ENCODE data around the gene CCDC86.

CCDC86 gene

DNA sequence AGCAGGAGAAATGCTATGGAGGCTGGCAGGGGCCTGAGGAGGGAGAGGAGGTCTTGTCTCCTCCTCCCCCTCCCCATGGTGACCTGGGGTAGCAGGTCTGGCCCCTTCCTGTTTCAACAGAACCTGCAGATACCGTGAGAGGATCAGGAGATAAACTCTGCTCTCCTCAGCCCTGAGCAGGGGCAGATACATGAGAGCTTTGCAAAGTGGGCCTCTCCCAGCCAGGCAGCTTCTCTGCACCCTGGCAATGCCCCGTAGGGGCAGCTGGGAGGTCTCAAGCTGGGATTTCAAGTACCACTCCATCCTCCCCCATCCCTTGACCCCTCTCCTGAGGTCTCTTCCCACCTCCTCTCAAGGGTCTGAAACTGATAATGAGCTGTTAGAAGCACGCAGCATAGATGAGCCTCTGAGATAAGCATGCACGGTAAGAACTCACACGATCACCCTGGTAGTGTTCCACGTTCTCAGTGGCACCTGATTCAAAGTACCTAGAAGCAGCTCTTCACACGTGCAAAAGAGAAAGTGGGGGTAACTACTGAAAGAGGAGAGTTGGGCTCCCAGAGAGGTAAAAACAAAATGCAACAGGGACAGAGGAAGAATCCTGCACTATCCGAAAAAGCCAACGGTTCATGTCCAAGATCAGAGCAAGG, 4.9 kb upstream of the CCDC86 start:
- Histone ChIP-seq H3K27ac (ENCODE audit: low read length, poor library complexity, severe bottlenecking) (no peak overlapping the region), H3K9me3 (ENCODE audit: control insufficient read depth, low read length) (no peaks in the 10 kb centered on the region), H3K18ac (ENCODE audit: low read depth in 1 of 2, low read length in 2 of 2) (no peak overlapping the region), H3K23ac (ENCODE audit: low read length in 2 of 2) (no peak overlapping the region), H3K4me3 (ENCODE audit: insufficient read depth in 1 of 2, low read depth in 1 of 2, low read length in 2 of 2) (no peak overlapping the region), H2BK120ac (ENCODE audit: low read depth, low read length) (no peak overlapping the region), H2BK12ac (ENCODE audit: low read length in 2 of 2) (no peak overlapping the region), H3K36me3 (ENCODE audit: control insufficient read depth in 1 of 2, insufficient read depth in 2 of 2, low read depth in 1 of 2, low read length in 2 of 2) (no peaks in the 10 kb centered on the region), H3K79me1 (replicated peaks; ENCODE audit: low read length, poor library complexity, severe bottlenecking) (no peaks in the 10 kb centered on the region), H2BK15ac (ENCODE audit: low read depth, poor library complexity, severe bottlenecking) (no peak overlapping the region), H2AK5ac (ENCODE audit: low read length, severe bottlenecking) (no peak overlapping the region), H4K91ac (ENCODE audit: low read length) (no peak overlapping the region), H3K4me2 (ENCODE audit: low read length, poor library complexity, severe bottlenecking) (no peak overlapping the region), H2AFZ (ENCODE audit: low read depth, low read length) (no peak overlapping the region), H3K9ac (ENCODE audit: low read length) (no peak overlapping the region), H3K27me3 (ENCODE audit: control insufficient read depth in 1 of 2, insufficient read depth in 1 of 2, low read length in 2 of 2) (no peaks in the 10 kb centered on the region), H3K4me1 (ENCODE audit: control insufficient read depth, insufficient read depth, low read depth, low read length) (peaks cover 19% of the 10 kb centered on the region), H2BK5ac (ENCODE audit: low read depth, low read length, poor library complexity, severe bottlenecking) (no peak overlapping the region), H4K8ac (ENCODE audit: low read length) (no peak overlapping the region), H3K4ac (ENCODE audit: low read depth in 1 of 2, low read length in 2 of 2) (no peak overlapping the region), H3K14ac (ENCODE audit: low read length in 2 of 2) (no peak overlapping the region)
- DNase-seq = no peak
- 51% methylated on average over 9 of the region's 9 CpGs for WGBS

DNA sequence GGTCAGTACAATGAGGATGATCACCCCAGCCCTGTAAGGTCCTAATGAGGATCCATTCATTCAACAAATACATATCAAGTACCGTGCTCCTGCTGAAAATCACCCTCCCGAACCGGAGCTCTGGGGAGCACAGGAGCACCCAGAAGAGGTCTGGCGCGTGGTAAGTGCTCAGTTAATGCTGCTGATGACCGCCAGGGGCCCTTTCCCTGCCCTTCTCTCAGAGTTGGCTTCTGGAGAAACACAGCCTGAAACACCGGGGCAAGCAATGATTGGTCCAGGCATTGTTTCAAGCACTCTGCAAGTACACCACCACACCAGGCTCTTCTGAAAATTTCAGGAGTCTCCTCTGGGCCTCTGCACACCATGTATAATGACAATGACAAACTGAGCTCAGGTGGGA, 3.8 kb upstream of the CCDC86 start:
- Histone ChIP-seq H3K27me3 (ENCODE audit: control insufficient read depth in 1 of 2, insufficient read depth in 1 of 2, low read length in 2 of 2) (no peaks in the 10 kb centered on the region), H2BK12ac (ENCODE audit: low read length in 2 of 2) (no peak overlapping the region), H2AK5ac (ENCODE audit: low read length, severe bottlenecking) (peak overlapping the region; percentile 35), H4K91ac (ENCODE audit: low read length) (peak overlapping the region; percentile 35), H2AFZ (ENCODE audit: low read depth, low read length) (no peak overlapping the region), H2BK120ac (ENCODE audit: low read depth, low read length) (peak overlapping the region; percentile 29), H3K79me1 (replicated peaks; ENCODE audit: low read length, poor library complexity, severe bottlenecking) (peaks cover 1% of the 10 kb centered on the region), H3K27ac (ENCODE audit: low read length, poor library complexity, severe bottlenecking) (no peak overlapping the region), H3K4ac (ENCODE audit: low read depth in 1 of 2, low read length in 2 of 2) (no peak overlapping the region), H2BK5ac (ENCODE audit: low read depth, low read length, poor library complexity, severe bottlenecking) (no peak overlapping the region), H3K23ac (ENCODE audit: low read length in 2 of 2) (no peak overlapping the region), H3K9me3 (ENCODE audit: control insufficient read depth, low read length) (no peaks in the 10 kb centered on the region), H3K18ac (ENCODE audit: low read depth in 1 of 2, low read length in 2 of 2) (no peak overlapping the region), H3K4me3 (ENCODE audit: insufficient read depth in 1 of 2, low read depth in 1 of 2, low read length in 2 of 2) (no peak overlapping the region), H3K9ac (ENCODE audit: low read length) (no peak overlapping the region), H3K36me3 (ENCODE audit: control insufficient read depth in 1 of 2, insufficient read depth in 2 of 2, low read depth in 1 of 2, low read length in 2 of 2) (no peaks in the 10 kb centered on the region), H3K4me2 (ENCODE audit: low read length, poor library complexity, severe bottlenecking) (no peak overlapping the region), H2BK15ac (ENCODE audit: low read depth, poor library complexity, severe bottlenecking) (peak overlapping the region; percentile 9), H3K4me1 (ENCODE audit: control insufficient read depth, insufficient read depth, low read depth, low read length) (peaks cover 18% of the 10 kb centered on the region), H3K14ac (ENCODE audit: low read length in 2 of 2) (no peak overlapping the region), H4K8ac (ENCODE audit: low read length) (no peak overlapping the region)
- WGBS = 63% methylated on average over 6 of the region's 7 CpGs
- peak; percentile 48 for DNase-seq

DNA sequence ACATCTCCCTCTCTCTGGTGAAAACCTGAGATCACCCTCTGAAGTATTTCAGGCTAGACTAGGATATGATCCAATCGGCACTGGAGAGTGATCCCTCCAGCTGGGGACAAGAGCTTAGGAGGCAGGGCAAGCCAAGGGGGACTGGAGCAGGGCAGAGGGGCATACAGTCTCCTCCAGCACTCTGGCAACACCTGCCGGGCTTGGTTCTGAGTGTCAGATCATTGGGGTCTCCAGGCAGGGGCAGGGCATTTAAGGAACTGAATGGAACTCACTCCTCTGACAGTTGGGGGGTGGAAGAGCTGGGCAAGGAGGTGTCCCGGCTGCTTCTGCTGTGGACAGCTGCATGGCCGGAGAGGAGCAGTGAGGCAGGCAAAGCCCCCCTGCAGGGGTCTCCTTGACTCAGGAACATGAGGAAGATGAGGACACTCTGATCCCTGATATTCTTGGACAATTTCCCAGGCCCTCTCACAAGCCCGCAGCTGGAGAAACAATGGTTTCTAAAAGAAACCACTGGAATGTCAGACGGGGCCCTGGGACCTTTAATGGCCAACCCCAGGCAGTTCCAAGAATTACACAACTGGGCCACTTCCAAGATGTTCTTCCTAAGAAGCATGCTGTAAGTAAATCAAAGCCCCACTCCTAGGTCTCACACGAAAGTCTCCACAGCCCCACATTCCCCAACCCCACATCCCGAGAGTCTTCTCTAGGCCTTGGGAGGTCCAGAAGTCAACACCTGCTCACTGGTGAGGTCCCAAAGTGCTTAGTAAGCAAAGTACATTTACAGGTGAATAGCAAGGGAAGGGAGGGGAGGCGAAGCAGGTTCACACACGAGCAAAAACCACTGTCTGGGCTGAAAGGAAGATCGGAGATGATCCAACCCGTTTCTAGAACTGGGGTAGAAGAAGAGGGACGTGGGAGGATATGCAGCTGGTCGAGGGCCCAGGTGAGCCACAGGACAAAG, 1.2 kb upstream of the CCDC86 start:
- WGBS = 66% methylated on average over 11 of the region's 14 CpGs
- Histone ChIP-seq H3K4me1 (ENCODE audit: control insufficient read depth, insufficient read depth, low read depth, low read length) (peaks cover 38% of the 10 kb centered on the region), H4K91ac (ENCODE audit: low read length) (peak overlapping the region; percentile 87), H4K8ac (ENCODE audit: low read length) (peak overlapping the region; percentile 85), H2BK15ac (ENCODE audit: low read depth, poor library complexity, severe bottlenecking) (peak overlapping the region; percentile 39), H2BK12ac (ENCODE audit: low read length in 2 of 2) (peak overlapping the region; percentile 15 to 23), H3K27me3 (ENCODE audit: control insufficient read depth in 1 of 2, insufficient read depth in 1 of 2, low read length in 2 of 2) (no peaks in the 10 kb centered on the region), H3K79me1 (replicated peaks; ENCODE audit: low read length, poor library complexity, severe bottlenecking) (peaks cover 8% of the 10 kb centered on the region), H2AK5ac (ENCODE audit: low read length, severe bottlenecking) (peak overlapping the region; percentile 15), H3K9ac (ENCODE audit: low read length) (peak overlapping the region; percentile 75), H3K14ac (ENCODE audit: low read length in 2 of 2) (no peak overlapping the region), H3K36me3 (ENCODE audit: control insufficient read depth in 1 of 2, insufficient read depth in 2 of 2, low read depth in 1 of 2, low read length in 2 of 2) (peaks cover 4 to 7% of the 10 kb centered on the region in 2 experiments), H3K4ac (ENCODE audit: low read depth in 1 of 2, low read length in 2 of 2) (peak overlapping the region; percentile 12 to 83), H3K4me3 (ENCODE audit: insufficient read depth in 1 of 2, low read depth in 1 of 2, low read length in 2 of 2) (peak overlapping the region in 1 of 2 experiments; percentile 93), H3K27ac (ENCODE audit: low read length, poor library complexity, severe bottlenecking) (peak overlapping the region; percentile 88), H3K4me2 (ENCODE audit: low read length, poor library complexity, severe bottlenecking) (peak overlapping the region; percentile 7), H2BK5ac (ENCODE audit: low read depth, low read length, poor library complexity, severe bottlenecking) (peak overlapping the region; percentile 31), H3K23ac (ENCODE audit: low read length in 2 of 2) (no peak overlapping the region), H2BK120ac (ENCODE audit: low read depth, low read length) (peak overlapping the region; percentile 21), H3K9me3 (ENCODE audit: control insufficient read depth, low read length) (no peaks in the 10 kb centered on the region), H3K18ac (ENCODE audit: low read depth in 1 of 2, low read length in 2 of 2) (peak overlapping the region; percentile 52 to 91), H2AFZ (ENCODE audit: low read depth, low read length) (no peak overlapping the region)
- peak; percentile 86 for DNase-seq

Data from mesenchymal stem cell (in vitro differentiated cells and primary cell).